ENCODE measurements around the gene VPS35L. TPM values are rescaled to one million over a fixed set of nuclear protein-coding genes. Genes with fewer than 3 reads are reported as not detected.
"Not testable (repeated sequence)": the region's sequence is repeated elsewhere in the genome, so short reads cannot be mapped to it uniquely, and the experiment has no call there.

The VPS35L gene
- polyA plus RNA-seq, 1 experiment, result 67.1 TPM

- Histone ChIP-seq H3K4me3 (ENCODE audit: low read depth, low read length) (no peak overlapping the region), H3K27me3 (ENCODE audit: control insufficient read depth, insufficient read depth, low read length) (no peaks in the 10 kb centered on the region), H3K27ac (ENCODE audit: low read depth, low read length) (no peak overlapping the region), H3K9me3 (ENCODE audit: control insufficient read depth, insufficient read depth, low read length) (no peaks in the 10 kb centered on the region)
- ChIA-PET CTCF (interaction anchor here (0.6 to 1.8 kb wide), 6 partner anchors 11 to 365 kb away, joined by 3 to 10 read pairs (median 4); partner anchors contain the start of gene VPS35L), POLR2A (interaction anchor here (0.6 kb wide), 1 partner anchor 14 kb away, joined by 5 read pairs; no protein-coding TSS in a partner anchor)
- no peak for DNase-seq (ENCODE audit: low read depth, low spot score)
- TF ChIP-seq, protein P1, sequence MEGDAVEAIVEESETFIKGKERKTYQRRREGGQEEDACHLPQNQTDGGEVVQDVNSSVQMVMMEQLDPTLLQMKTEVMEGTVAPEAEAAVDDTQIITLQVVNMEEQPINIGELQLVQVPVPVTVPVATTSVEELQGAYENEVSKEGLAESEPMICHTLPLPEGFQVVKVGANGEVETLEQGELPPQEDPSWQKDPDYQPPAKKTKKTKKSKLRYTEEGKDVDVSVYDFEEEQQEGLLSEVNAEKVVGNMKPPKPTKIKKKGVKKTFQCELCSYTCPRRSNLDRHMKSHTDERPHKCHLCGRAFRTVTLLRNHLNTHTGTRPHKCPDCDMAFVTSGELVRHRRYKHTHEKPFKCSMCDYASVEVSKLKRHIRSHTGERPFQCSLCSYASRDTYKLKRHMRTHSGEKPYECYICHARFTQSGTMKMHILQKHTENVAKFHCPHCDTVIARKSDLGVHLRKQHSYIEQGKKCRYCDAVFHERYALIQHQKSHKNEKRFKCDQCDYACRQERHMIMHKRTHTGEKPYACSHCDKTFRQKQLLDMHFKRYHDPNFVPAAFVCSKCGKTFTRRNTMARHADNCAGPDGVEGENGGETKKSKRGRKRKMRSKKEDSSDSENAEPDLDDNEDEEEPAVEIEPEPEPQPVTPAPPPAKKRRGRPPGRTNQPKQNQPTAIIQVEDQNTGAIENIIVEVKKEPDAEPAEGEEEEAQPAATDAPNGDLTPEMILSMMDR (IDR thresholded peaks at IDR 0.05; ENCODE audit: low read depth, low read length), result no peak
Measured at GRCh38 chr16:19542138-19542821, 13.2 kb upstream of the VPS35L start.

GRCh38 chr16:19543278-19543996 lies 12.1 kb upstream of the VPS35L start:
- CTCF ChIA-PET, result interaction anchor here (1.3 to 1.8 kb wide), 4 partner anchors 10 to 343 kb away, joined by 4 to 10 read pairs (median 6); partner anchors contain the start of gene VPS35L

GRCh38 chr16:19548144-19548543 lies 7.4 kb upstream of the VPS35L start:
- no peaks in the 10 kb centered on the region for H3K9me3 ChIP-seq (ENCODE audit: control insufficient read depth, insufficient read depth, low read length)
- TF ChIP-seq, protein P1 (IDR thresholded peaks at IDR 0.05; ENCODE audit: low read depth, low read length), result no peak
- H3K27me3 ChIP-seq (ENCODE audit: control insufficient read depth, insufficient read depth, low read length), result no peaks in the 10 kb centered on the region
- no peak for DNase-seq (ENCODE audit: low read depth, low spot score)
- ChIA-PET POLR2A (no interaction called here), CTCF (no interaction called here)
- no peak overlapping the region for H3K4me3 ChIP-seq (ENCODE audit: low read depth, low read length)
- no peak overlapping the region for H3K27ac ChIP-seq (ENCODE audit: low read depth, low read length)

More at GRCh38 chr16:19543278-19543996, 12.1 kb upstream of the VPS35L start:
- H3K4me3 ChIP-seq (ENCODE audit: low read depth, low read length); DNase-seq (ENCODE audit: low read depth, low spot score); H3K9me3 ChIP-seq (ENCODE audit: control insufficient read depth, insufficient read depth, low read length); H3K27ac ChIP-seq (ENCODE audit: low read depth, low read length); H3K27me3 ChIP-seq (ENCODE audit: control insufficient read depth, insufficient read depth, low read length); POLR2A ChIA-PET: not testable (repeated sequence)

- ChIA-PET CTCF (interaction anchor here (0.8 to 1.4 kb wide), 3 partner anchors 35 to 358 kb away, joined by 3 to 5 read pairs (median 3); no protein-coding TSS in a partner anchor), POLR2A (no interaction called here)
- H3K27me3 ChIP-seq (ENCODE audit: control insufficient read depth, insufficient read depth, low read length), result no peaks in the 10 kb centered on the region
Measured at GRCh38 chr16:19549673-19550072, 5.8 kb upstream of the VPS35L start.

More at GRCh38 chr16:19549673-19550072, 5.8 kb upstream of the VPS35L start:
- H3K4me3 ChIP-seq (ENCODE audit: low read depth, low read length), result no peak overlapping the region
- no peak overlapping the region for H3K27ac ChIP-seq (ENCODE audit: low read depth, low read length)
- DNase-seq (ENCODE audit: low read depth, low spot score), result no peak
- H3K9me3 ChIP-seq (ENCODE audit: control insufficient read depth, insufficient read depth, low read length), result no peaks in the 10 kb centered on the region
- TF ChIP-seq, protein P1 (IDR thresholded peaks at IDR 0.05; ENCODE audit: low read depth, low read length), result no peak

All from AG04450 (cell line).